GM21786 (cell line): ENCODE measurements around the gene OTOS.

Source experiments
- ATAC-seq: cut with Tn5 transposase; IDR thresholded peaks from one replicate; pipeline ENCODE4 v1.9.1; 2021; ENCODE audit not compliant: unreplicated experiment

OTOS gene

DNA sequence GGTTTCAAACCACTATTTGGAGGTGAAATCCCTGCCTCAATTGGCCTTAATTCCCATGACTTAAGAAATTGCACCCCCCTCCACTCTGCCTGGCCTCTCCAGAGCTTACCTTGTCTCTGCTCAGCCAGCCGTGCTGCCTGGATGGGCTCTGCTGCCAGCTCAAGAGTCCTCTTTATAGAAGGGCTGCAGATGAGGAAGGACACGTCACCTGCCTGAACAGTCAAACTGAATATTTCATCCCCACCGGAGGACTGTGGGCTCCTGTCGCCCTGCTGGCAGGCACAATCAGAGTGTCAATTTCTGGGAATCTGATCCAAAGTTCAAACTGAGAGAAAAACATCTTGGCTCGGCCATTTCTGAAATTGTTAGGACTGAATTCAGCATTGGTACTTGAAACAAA is at the start of gene OTOS:
OTOS (minus strand) TSS at position 148 of the 400 bp plus-strand sequence. CDS start 332 bp downstream, outside the sequence.
- no peak for ATAC-seq

DNA sequence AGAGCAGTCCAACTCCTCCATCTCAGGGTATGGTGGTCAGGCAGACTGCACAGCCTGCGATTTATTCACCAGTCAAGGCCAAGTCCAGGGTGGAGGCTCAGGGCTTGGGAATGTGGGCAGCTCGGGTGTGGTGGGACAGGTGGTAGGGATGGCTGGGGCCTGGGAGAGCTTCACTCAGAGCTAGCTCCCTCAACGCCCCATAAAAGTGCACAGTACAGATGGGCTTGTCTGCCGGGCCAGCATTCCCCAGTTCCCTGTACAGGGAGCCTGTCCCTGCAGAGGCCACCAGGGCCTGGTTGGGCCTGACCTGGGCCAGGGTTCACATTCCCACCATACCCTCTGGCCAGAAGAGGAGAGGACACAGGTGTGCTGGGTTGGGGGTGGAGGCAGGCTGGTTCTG is 49.2 kb upstream of the OTOS start:
- no peak for ATAC-seq

DNA sequence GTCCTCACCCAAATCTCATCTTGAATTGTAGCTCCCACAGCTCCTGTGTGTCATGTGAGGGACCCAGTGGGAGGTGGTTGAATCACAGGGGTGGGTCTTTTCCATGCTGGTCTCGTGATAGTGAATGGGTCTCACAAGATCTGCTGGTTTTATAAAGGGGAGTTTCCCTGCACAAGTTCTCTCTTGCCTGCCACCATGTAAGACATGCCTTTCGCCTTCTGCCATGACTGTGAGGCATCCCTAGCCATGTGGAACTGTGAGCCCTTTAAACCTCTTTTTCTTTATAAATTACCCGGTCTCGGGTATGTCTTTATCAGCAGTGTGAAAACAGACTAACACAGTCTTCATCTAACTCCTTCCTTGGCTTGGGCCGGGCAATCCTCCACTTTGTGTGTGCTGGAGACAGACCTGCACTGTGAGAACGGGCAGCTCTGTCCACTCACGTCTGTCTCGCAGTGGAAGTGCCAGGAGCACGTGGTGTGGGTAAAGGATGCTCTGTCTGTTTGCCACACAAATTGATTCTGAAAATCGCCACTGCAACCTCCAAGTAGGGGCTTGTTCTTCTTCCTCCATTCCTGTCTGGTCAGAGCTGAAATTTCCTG is 47.6 kb upstream of the OTOS start:
- ATAC-seq: no peak

DNA sequence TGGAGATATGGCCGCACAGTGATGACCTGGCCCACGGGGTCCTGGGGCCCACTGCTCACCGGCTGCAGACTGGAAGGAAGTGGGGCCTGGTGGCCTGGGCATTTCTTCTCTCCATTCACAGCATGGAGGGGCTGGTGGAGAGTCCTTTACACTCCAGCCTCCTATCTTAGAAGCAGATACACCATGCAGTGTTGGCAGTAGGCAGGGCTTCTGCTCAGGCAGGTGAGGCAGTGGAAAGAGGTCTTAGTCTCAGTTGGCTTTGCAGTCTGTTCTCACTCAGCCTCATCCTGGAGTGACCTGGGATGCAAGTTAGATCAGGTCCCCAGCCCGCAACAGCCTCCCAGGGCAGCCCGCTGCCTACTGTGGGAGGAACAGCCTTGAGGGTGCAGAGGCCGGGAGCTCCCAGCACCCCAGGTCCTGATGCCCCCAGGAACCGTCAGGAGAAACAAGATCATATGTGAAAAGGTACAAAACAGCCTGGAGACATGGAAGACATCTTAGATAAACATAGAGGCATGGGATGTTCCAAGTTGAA is 45.8 kb upstream of the OTOS start:
- no peak for ATAC-seq

- ATAC-seq: no peak
Observed at GRCh38 chr2:240184656-240185055, 44.2 kb upstream of the OTOS start.

DNA sequence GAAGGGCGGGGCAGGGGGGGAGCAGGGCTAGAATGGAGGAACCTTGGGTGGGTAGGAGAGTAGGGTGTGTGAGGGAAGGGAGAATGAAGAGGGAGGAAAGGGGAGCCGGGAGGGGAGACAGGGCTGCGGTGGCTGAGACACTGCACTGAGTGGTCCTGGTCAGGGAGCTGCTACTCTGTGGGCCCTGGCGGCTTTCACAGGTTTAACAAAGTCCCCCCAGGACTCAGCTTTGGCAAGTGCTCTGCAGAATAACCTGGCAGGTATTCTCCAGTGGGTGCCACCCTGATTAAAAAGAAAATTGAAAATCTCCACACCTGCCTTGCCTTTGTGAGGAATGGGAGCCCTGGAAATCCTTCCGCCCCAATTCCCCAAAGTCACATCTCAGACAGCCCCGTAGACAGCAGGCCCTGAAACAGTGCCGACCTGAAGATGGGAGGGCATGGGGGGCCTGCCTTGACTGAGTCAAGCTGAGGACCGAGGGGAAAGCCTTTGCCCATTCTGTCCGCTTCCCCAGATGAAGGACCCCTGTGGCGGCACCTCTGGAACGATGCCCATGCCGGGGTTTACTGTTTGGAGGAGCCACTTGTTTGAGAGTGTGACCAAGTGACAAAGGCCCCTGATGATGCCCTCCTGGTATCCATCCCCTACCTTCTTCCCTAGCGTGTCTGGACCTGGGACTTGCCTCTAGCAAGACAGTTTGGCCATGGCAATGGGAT is 43.6 kb upstream of the OTOS start:
- ATAC-seq: no peak

DNA sequence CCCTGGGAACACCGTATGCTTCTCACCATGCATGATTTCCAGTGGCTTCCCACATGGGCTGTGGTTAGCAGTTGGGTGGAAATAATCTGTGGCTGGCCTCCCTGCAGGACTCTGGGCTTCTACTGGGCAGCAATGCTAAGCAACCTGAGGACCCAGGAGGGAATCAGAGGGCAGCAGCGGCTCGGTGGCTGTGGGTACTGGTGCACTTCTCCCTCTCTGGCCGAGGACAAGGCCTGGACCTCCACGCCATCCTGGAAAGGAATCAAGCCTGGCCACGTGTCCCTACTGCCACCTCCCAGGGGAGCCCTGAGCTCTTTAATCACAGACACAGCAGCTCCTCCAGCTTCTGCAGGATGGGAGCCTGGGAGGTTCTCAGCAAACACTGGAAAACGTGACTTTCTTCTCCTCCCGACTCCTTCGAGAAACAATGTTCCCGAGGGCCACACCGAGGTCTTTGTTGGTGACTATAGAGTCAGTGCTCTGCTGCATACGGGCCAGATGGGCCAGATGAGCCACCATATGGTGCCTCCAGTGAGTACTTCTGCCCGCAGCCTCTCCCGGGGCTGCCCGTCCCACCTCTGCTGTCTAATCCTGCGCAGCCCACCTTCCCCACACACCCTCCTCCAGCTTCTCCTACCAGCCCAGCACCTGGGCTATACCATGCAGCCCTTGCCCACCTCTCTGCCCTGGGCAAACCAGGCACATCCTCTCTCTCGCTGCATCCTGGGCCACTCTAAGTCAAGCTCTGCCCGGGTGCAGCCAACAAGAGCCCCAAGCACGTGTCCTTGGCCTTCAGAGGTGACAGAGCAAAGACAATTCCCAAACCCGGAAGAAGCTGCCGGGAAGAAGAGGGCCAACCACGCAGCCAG is 42.8 kb upstream of the OTOS start:
- no peak for ATAC-seq

- ATAC-seq: no peak
Observed at GRCh38 chr2:240182476-240182875, 42.0 kb upstream of the OTOS start.

GRCh38 chr2:240182001-240182400 is 41.5 kb upstream of the OTOS start:
- ATAC-seq: no peak

GRCh38 chr2:240179941-240180666 is 39.6 kb upstream of the OTOS start:
- no peak for ATAC-seq

DNA sequence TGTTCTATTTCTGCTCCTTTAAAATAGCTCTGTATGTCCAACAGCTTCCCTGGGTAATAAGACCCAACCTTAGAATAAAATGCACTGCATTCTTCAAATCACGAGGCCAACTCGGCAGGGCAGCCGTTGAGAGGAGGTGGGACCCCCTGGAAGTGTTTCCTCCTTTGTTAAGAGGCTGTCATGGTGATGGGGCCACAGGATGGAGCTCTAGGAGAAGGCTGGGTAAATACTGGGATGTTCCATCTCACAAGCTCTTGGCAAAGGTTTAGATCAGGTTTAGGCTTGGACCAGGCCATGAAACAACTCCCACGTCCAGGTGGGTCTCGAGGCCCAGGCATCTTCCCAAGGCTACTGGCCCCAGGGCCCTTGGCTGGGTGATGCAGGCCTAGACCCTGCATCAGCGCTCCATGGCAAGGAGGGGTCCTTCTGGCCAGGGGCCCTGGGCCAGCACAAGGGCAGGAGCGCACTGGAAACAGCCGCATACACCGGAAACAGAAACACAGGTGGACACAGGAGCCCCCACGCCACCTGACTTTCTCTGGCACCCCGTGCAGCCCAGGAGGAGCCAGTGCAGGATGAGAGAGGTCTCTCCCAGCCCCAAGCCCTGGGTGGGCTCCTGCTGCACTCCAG is 38.8 kb upstream of the OTOS start:
- ATAC-seq: no peak

DNA sequence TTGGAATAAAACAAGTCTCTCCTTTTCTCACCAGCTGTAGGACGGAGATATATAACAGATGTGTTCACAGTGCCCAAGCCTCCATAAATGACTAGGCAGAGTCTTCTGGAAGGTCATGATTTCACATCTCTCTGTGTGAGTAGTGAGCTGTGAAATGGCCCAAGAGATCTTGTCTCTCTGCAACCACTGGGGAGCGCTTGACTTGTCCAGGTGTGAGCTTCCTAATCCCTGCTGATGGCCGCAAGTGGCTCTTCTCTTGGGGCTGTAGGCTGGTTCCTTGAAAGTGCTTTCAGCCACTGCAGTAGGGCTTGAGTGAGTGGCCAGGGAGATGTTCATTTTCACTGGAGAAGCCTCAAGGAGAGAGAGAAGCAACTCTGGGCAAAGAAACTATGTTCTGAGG is 38.1 kb upstream of the OTOS start:
- no peak for ATAC-seq

GRCh38 chr2:240174496-240174895 is 34.0 kb upstream of the OTOS start:
- ATAC-seq: no peak

GRCh38 chr2:240172071-240172895 is 31.8 kb upstream of the OTOS start:
- no peak for ATAC-seq

GRCh38 chr2:240170883-240171282 is 30.4 kb upstream of the OTOS start:
- no peak for ATAC-seq

GRCh38 chr2:240170354-240170735 is 29.9 kb upstream of the OTOS start:
- no peak for ATAC-seq

GRCh38 chr2:240169486-240170353 is 29.3 kb upstream of the OTOS start:
- no peak for ATAC-seq

DNA sequence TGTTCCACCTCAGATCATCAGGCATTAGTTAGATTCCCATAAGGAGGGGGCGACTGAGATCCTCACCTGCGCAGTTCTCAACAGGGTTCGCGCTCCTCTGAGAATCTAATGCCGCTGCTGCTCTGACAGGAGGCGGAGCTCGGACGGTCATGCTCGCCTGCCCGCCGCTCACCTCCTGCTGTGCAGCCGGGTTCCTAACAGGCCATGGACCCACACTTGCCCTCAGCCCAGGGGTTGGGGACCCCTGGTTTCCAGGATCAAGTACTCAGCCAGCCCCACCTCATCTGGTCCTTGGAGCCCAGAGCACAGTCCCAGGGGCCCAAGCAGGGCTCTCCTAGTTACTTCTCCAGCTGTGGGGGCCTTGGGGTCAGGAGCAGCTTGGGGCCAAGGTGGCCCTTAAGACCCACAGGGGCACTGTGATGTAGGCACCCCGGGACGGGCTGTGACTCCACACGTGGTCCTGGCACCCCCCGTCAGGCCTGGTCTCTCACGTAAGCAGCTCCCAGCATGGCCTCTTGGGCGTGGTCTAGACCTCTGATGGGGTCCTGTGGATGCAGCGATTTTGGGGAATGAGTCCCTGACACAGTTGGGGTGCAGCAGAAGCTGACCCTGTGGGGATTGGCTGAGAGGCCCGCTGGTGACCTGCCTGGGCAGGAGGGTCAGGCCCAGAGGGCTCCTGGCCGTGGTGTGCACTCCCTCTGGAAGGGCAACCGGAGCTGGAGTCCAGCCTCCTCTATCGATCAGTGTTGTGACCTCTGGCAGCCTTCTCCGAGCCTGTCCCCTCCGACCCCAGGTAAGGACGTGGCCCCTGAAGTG is 28.3 kb upstream of the OTOS start:
- no peak for ATAC-seq
